Activated T-cell treated with anti-CD3 and anti-CD28 coated beads for 24 hours (primary cell): ENCODE data around the gene RAB7B.
A peak's percentile ranks its signal among the peaks of the same experiment; 100 is the strongest.
"Not testable (repeated sequence)": the region's sequence is repeated elsewhere in the genome, so short reads cannot be mapped to it uniquely, and the experiment has no call there.

Experiments
- DNase-seq: peaks from one replicate; pipeline ENCODE4 v3.0.0-alpha.2; 2020; ENCODE audit warnings: low read depth

The RAB7B gene, protein sequence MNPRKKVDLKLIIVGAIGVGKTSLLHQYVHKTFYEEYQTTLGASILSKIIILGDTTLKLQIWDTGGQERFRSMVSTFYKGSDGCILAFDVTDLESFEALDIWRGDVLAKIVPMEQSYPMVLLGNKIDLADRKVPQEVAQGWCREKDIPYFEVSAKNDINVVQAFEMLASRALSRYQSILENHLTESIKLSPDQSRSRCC

DNA sequence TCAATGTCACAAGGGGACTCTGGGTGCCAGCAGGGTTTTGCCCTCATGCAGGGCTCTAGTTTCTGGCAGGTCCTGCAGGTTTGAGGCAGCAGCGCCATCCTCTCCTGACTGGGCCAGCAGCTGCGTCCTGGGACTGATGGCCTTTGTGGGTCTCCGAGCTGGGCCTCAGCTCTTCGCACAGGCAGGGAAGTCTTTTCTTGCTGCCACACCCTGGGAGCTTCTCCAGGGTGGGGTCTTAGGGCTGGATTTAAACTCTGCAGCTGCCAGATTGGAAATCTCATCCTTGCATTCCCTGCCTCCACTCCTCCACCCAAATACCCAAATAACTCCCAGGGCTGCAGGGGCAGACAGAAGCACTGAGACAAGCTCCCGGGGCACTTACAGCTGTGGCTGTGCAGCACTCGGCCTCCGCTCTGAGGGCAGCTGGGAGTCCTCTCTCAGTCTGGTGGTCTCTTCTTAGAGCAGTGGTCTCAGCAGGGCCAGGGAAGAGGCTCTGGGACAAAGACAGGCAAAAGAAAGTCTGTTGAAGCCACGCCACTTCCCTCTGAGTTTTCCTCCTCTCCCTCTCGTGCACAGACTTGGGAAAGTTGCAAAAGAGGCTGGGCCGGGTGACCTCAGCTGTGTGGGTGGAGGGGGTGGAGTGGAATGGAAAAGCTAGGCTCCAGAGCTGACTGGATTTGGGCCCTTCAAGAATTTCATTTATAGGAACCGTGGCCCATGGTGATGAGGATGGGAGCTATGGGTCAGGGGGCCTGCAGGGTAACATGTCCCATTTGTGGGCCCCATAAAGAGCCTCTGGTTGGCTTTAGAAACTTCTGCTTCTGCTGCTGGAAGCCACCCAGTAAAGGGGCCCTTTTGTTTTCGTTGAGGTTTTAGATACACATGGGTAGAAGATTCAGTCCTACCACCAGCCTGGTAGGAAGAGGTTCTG is at the start of gene RAB7B:
Gene RAB7B (minus strand): TSS at position 525 of the 931 bp plus-strand sequence. CDS start 9,260 bp downstream, outside the sequence.
- DNase-seq, result no peak

DNA sequence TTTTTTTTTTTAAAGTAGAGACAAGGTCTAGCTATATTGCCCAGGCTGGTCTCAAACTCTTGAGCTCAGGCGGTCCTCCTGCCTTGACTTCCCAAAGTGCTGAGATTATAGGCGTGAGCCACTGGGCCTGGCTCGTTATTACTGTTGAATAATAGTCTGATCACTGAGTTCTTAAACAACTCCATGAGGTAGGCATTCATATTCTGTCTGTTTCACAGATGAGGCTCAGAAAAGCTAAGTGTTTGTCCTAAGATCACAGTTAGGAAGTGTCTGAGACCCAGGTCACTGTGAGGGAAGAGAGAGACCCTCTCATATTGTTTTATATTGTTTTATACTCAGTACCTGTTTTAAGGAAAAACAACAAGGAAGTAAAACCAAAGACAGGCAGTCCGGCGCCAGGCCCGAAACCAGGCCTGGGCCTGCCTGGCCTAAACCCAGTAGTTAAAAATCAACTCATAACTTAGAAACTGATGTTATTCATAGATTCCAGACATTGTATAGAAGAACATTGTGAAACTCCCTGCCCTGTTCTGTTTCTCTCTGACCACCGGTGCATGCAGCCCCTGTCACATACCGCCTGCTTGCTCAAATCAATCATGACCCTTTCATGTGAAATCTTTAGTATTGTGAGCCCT is 49.2 kb upstream of the RAB7B start:
- DNase-seq, result not testable (repeated sequence)

- peak; percentile 42 for DNase-seq
Measured at GRCh38 chr1:206050655-206051235, 47.5 kb upstream of the RAB7B start.

DNA sequence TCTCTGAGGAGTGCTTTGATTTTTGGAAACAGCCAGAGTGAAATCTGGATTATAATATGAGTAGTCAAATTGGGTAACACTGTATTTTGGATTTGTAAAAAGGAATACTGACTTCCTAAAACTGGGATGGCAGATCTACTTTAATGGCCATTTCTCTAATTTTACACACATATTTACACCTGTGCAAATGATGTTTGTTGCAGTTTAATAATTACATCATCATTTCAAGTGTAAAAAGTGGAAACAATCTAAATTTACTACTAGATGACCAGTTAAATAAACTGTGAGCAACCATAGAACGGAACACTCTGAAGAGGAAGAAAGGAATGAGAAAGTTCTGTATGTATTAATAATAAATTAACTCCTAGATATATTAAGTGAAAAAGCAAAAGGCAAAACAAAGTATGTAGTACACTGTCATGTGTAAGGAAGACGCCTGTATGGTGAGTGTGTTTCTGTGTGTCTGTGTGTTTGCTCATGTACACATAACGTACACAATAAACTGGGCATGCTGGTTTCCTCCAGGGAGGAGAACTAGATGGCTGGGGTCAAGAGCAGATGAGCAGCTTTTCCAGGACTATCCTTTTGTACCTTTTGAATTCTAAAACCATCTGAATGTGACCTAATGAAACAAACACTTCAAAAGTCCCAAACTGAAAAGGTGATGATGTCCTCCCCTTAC is 46.9 kb upstream of the RAB7B start:
- no peak for DNase-seq

DNA sequence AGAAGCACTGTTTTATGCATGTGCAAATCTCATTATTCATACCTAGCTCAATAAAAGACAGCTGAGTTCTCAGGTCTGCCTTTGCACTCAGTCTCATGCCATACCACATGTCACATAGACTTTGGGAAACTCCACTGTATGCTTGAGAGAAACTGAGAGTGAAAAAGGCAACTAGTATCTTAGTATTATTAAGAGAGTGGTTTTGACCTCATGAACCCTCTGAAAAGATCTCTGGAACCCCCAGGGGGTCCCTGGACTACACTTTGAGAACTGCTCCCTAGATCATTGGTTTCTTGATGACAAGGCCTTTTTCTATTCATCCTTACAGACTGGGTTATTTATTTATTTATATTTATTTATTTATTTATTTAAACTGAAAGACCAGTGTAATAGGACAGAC is 46.1 kb upstream of the RAB7B start:
- DNase-seq, result no peak

DNA sequence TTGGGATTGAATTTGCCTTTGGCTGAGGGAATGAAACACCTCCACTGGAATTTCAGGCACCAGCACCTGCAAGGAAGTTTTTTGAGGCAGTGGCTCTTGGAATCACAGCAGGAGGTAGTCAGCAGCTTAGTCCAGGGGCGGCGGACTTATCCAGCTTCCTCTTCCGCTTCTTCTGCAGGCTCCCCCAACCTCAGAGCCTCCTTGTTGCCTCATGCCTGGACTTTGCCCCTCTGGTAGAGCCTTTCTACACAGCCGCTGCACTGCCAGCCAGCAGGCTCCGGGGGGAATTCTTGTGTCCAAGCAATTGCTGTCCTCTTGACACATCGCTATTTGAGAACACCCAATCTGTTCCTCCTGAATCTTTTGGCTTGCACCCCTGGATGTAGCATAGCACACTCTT is 45.4 kb upstream of the RAB7B start:
- no peak for DNase-seq

DNA sequence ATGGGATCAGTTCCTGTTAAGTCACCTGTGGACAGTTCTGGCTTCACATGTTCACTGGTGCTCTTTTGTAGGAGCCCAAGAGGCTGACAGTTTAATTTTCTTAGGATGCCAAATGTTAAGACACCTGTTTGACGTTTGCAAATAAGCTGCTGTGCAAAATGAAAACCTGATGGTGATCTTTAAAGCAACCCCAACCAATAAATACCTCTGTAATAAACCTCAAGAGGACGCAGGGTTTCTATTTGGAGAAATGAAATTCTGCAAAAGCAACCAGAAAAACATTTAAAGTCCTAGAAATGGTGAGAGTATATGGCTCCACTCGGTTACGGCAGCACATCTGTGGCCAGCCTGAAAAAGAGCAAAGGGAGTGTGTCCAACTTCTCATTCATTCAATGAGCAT is 44.1 kb upstream of the RAB7B start:
- DNase-seq, result no peak

- DNase-seq, result no peak
Measured at GRCh38 chr1:206041640-206042039, 38.4 kb upstream of the RAB7B start.

- DNase-seq, result no peak
Measured at GRCh38 chr1:206040328-206040727, 37.1 kb upstream of the RAB7B start.

- no peak for DNase-seq
Measured at GRCh38 chr1:206039046-206039973, 36.1 kb upstream of the RAB7B start.

- no peak for DNase-seq
Measured at GRCh38 chr1:206037581-206037980, 34.4 kb upstream of the RAB7B start.

GRCh38 chr1:206036663-206037455 is 33.7 kb upstream of the RAB7B start:
- no peak for DNase-seq

DNA sequence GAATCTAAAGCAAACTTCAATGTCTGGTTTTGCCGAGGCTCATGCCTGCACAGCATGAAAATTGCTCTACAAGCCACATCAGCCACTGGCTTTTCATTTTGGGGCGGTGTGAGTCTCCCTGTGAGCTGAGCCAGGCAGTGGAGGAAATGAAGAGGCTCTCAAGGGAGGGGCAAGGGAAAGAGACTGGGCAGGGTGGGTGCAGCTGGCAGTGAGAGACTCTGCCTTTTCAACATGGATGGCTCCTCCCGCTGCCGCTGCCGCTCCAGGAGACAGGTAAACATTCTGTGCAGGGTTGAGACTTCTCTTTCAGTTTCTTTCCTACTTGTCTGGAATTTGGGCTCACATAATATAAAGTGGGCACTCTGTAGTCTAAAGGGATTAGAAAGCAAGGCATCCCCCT is 31.8 kb upstream of the RAB7B start:
- no peak for DNase-seq

DNA sequence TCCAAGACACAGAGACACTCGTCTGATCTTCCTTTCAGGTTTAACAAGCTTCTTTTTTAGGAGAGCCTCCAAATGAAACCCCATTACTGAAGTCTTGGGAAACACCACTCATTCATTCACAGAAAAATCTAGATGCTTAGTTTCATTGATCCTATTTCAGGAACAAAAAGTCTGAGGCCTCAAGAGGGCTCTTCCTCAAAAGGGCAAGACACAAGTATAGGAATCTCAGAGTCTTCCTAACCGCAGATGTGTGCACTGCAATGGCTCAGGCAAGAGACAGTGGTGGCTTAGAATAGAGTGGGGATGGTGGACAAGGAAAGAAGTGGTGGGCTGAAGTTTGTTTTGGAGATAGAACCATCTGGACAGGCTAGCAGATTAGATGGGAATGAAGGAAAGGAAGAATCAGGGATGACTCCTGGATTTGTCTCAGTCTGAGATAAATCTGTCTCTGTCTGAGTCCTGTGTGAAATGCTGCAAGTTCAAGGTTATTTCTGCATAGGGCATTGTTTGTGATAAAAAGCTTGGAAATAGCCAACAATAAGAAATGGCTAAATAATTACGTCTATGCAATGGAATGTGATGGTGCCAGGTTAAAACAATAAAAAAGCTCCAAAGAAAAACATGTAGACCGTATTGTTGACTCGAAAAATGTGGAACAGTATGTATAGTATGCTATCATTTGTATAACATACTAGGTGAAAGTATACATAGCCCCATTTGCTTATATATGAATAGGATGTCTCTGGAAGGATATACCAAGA is 29.4 kb upstream of the RAB7B start:
- DNase-seq, result no peak

- peak; percentile 59 for DNase-seq
Measured at GRCh38 chr1:206030714-206031113, 27.5 kb upstream of the RAB7B start.

DNA sequence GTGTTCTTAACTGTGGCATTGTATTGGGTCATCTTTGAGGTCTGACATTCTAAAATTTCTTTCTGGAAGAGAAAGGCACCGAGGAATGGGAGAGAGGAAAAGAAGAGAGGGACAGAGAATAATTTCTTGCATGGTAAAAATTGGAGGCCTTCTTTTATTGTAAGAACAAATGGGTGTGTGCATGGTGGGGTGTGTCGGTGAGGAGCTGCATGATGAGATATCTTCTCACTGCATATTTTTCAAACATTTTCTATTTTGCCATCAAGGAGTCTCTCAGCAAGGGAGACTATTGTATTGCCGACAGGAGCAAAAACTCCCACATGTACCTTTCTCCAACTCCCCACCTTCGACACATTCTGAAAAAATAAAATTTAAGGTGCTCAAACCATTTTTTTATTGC is 27.0 kb upstream of the RAB7B start:
- no peak for DNase-seq

- no peak for DNase-seq
Measured at GRCh38 chr1:206029484-206029883, 26.3 kb upstream of the RAB7B start.

- no peak for DNase-seq
Measured at GRCh38 chr1:206025283-206025820, 22.2 kb upstream of the RAB7B start.

- no peak for DNase-seq
Measured at GRCh38 chr1:206023695-206024094, 20.5 kb upstream of the RAB7B start, which contains the start of gene CTSE. TSS of gene CTSE (minus strand) at chr1:206023895. CDS start at chr1:206023791, 104 bp downstream.
